GM19328 (cell line): ENCODE measurements around the gene NEURL3.
A peak's percentile ranks its signal among the peaks of the same experiment; 100 is the strongest.
"Not testable (repeated sequence)": the region's sequence is repeated elsewhere in the genome, so short reads cannot be mapped to it uniquely, and the experiment has no call there.

Source experiments
- ATAC-seq: cut with Tn5 transposase; IDR thresholded peaks from one replicate; pipeline ENCODE4 v1.9.1; 2021; ENCODE audit warnings: mild to moderate bottlenecking, moderate library complexity; ENCODE audit not compliant: unreplicated experiment

Gene NEURL3

GRCh38 chr2:96508521-96509113, 3.5 kb upstream of the NEURL3 start:
- no peak for ATAC-seq

- ATAC-seq, result peak; percentile 49
Observed at GRCh38 chr2:96507957-96508520, 2.9 kb upstream of the NEURL3 start.

- no peak for ATAC-seq
Observed at GRCh38 chr2:96506907-96507240, 1.7 kb upstream of the NEURL3 start.

- no peak for ATAC-seq
Observed at GRCh38 chr2:96506016-96506906, 1.1 kb upstream of the NEURL3 start.

GRCh38 chr2:96503637-96504243, 1.4 kb downstream of the NEURL3 start:
- ATAC-seq, result no peak

- ATAC-seq, result no peak
Observed at GRCh38 chr2:96502891-96503636, 2.1 kb downstream of the NEURL3 start.

- no peak for ATAC-seq
Observed at GRCh38 chr2:96501886-96502810, 3.0 kb downstream of the NEURL3 start.

- no peak for ATAC-seq
Observed at GRCh38 chr2:96501471-96501874, 3.7 kb downstream of the NEURL3 start.

GRCh38 chr2:96500385-96501066, 4.6 kb downstream of the NEURL3 start:
- no peak for ATAC-seq

- no peak for ATAC-seq
Observed at GRCh38 chr2:96499061-96499960, 5.8 kb downstream of the NEURL3 start.

- ATAC-seq, result not testable (repeated sequence)
Observed at GRCh38 chr2:96498611-96499010, 6.5 kb downstream of the NEURL3 start.

GRCh38 chr2:96498021-96498431, 7.1 kb downstream of the NEURL3 start:
- no peak for ATAC-seq

- no peak for ATAC-seq
Observed at GRCh38 chr2:96495982-96496629, 9.1 kb downstream of the NEURL3 start.

- no peak for ATAC-seq
Observed at GRCh38 chr2:96494188-96494587, 11.0 kb downstream of the NEURL3 start.

GRCh38 chr2:96493072-96493471, 12.1 kb downstream of the NEURL3 start:
- ATAC-seq, result no peak

- ATAC-seq, result no peak
Observed at GRCh38 chr2:96491860-96492497, 13.2 kb downstream of the NEURL3 start.

- no peak for ATAC-seq
Observed at GRCh38 chr2:96489663-96490062, 15.5 kb downstream of the NEURL3 start.
